G401.6 (cell line): Measurements from ENCODE around the gene PRM1.
"Not testable (repeated sequence)": the region's sequence is repeated elsewhere in the genome, so short reads cannot be mapped to it uniquely, and the experiment has no call there.

Experiments used
- FAIRE-seq: peaks from 2 replicates; lab custom pipeline; 2012; peaks lifted over from hg19 to GRCh38; lab: Jason Lieb, UNC

The PRM1 gene

GRCh38 chr16:11297492-11298142, 16.5 kb upstream of the PRM1 start:
- FAIRE-seq: no peak

DNA sequence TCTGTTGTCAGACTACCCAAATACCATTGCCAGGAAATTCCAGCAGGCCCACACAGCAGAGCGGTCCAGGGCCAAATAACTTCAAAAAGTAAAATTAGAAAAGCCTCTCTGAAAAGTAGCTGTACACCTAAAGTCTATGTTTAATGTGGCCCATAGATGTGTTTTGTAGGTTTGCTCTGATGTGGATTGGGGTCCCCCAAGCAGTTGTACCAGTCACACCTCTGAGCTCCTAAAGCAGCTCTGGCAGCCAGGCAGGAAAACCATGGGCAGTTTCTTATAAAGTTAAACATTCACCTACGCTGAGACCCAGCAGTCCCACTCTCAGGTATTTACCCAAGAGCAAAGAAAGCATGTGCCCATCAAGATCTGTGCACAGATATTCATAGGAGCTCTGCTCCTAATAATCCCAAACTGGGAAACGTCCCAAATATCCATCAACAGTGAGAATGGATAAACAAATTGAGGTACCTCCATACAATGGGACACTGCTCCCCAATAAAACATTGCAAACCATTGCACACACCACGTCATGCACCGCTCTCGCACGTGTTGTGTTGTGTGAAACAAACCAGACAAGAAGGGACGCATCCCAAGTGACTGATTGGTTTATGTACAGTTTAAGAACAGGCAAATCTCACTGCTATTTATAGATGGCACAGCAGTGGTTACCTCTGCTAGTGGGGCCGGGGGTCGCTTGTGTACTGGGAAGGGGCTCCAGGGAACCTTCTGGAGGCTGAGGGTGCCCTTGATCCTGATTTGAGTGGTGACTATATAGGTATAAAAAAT, 15.8 kb upstream of the PRM1 start:
- no peak for FAIRE-seq

DNA sequence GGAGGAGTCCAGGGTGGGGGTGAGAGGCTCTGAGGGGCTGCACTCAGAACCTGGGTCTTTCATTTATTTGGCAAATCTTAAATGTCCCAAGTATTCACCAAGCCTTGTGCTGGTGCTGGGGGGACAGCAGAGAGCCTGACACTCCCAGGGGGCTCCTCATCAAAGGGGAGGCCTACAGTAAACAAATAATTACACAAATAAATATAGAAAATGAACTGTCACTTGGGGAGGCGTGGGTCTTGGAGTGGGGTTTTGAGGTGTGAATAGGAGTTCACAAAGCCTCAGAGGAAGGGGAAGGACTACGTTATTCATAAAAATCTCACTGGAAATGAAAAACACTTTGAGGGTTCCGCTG, 15.2 kb upstream of the PRM1 start:
- FAIRE-seq: no peak

DNA sequence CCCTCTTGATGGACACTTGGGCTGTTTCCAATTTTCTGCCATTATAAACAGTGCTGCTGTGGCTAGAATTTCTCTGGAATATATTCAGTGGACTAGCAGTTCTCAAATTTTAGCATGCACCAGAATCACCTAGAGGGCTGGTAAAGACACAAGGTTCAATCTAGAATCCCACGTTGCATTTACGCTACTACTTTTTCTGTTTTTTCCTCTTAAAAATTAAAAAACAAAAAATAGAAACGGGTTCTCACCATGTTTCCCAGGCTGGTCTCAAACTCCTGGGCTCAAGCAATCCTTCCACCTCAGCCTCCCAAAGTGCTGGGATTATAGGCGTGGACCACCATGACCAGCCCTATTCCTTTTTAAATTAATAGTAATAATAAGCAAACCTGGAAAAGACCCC, 14.5 kb upstream of the PRM1 start:
- no peak for FAIRE-seq

GRCh38 chr16:11292076-11292748, 11.1 kb upstream of the PRM1 start:
- no peak for FAIRE-seq

- no peak for FAIRE-seq
These were observed 10.1 kb upstream of the PRM1 start for GRCh38 chr16:11291091-11291703.

DNA sequence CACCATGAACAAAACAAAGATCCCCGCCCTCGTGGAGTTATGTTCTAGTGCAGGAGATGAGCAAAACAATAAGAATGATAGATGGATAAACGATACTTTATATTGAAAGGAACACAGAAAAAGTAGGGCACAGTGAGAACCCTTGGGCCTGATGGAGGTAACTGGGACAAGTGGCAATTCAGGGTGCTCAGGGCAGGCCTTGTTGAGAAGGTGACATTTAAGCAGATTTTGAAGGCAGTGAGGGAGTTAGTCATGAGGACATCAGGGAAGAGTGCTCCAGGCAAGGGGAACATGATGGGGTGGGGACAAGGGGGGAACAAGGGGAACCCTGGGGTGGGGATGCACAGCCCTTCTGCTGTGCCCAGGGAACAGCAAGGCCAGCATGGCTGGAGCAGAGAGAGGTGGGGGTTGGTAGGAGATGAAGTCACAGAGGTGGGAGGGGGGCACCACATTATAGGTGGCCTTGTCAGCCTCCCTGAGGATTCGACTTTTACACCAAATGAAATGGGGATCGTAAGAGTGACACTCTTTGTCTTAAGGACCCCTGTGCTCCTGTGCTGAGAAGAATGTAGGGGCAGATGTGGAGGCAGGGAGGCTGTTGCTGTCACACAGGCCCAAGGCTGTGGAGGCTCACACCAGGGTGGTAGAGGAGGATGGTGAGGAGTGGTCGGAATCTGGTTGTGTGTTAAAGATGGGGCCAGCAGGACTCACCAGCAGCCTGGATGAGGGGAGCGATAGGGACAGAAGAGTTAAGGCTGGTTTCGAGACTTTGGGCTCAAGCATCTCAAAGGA, 9.2 kb upstream of the PRM1 start:
- FAIRE-seq: no peak

GRCh38 chr16:11289696-11290095, 8.6 kb upstream of the PRM1 start:
- FAIRE-seq: not testable (repeated sequence)

DNA sequence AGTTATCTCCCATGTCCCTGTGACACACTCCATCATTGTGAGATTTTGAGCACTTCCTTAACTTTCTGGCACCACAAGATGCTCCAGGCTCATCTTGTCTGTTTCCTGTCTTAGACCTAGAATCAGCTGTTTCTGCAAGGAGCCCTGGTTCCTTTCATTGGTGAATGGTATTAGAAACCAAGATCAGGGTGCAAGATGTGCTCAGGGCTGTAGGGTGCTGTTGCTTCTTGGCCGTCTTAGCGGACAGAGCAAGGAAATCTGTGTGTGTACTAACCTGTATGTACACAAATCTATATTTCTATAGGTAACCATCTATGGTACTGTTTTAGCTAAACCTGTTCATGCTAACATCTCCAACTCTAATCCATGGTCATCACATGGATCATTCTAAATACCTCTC, 8.1 kb upstream of the PRM1 start:
- FAIRE-seq: no peak

DNA sequence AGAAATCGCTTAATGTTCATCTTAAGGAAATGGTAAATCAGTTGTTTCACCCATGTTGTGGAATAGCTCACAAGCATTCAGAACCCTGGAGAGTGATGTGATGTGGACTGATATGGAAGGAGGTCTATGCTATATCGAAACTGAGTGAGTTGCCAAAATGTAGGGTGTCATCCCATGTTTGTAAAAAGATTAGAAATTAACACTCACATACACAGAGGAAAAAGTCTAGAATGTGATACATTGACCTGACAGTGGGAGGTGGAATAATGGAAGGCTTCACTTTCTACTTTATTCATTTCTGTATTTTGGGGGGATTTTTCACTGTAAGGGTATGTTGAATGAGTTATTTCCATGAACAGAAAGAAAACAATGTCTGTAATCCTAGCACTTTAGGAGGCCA, 4.7 kb upstream of the PRM1 start:
- FAIRE-seq: no peak

- FAIRE-seq: no peak
These were observed 2.7 kb upstream of the PRM1 start for GRCh38 chr16:11283820-11284248.

DNA sequence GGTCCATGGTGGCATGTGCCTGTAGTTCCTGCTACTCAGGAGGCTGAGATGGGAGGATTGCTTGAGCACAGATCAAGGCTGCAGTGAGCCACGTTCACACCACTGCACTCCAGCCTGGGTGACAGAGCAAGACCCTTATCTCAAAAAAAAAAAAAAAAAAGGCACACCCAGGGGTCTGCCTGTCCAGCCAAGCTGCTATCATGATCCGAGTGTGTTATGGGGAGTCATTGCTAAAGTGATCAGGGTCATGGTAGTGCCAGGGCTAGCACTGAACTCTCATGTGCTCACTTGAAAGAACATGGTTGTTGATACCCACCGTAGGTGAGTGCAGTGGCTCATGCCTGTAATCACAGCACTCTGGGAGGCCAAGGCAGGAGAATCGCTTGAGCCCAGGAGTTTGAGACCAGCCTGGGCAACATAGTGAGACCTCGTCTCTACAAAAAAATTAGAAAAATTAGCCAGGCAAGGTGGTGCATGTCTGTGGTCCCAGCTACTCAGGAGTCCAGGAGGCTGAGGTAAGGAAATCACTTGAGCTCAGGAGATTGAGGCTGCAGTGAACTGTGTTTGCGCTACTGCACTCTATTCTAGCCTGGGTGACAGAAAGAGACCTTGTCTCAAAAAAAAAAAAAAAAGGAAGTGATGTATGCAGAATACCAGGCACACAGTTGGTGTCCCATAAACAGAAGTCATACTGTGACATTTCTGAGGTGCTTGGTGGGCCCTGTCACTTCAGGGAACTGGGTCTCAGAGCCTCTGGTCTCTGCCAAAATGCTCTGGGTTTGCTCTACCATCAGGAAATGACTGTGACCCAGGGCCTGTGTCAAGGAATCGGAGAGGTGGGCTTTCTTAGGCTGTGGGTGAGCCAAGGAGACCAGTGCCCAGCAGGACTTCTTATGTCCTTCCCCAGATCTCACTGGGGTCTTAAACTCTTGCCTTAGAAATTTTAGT, 2.2 kb downstream of the PRM1 start:
- no peak for FAIRE-seq

- FAIRE-seq: no peak
These were observed 3.4 kb downstream of the PRM1 start for GRCh38 chr16:11277607-11278337.

- FAIRE-seq: no peak
These were observed 4.1 kb downstream of the PRM1 start for GRCh38 chr16:11276896-11277593.

DNA sequence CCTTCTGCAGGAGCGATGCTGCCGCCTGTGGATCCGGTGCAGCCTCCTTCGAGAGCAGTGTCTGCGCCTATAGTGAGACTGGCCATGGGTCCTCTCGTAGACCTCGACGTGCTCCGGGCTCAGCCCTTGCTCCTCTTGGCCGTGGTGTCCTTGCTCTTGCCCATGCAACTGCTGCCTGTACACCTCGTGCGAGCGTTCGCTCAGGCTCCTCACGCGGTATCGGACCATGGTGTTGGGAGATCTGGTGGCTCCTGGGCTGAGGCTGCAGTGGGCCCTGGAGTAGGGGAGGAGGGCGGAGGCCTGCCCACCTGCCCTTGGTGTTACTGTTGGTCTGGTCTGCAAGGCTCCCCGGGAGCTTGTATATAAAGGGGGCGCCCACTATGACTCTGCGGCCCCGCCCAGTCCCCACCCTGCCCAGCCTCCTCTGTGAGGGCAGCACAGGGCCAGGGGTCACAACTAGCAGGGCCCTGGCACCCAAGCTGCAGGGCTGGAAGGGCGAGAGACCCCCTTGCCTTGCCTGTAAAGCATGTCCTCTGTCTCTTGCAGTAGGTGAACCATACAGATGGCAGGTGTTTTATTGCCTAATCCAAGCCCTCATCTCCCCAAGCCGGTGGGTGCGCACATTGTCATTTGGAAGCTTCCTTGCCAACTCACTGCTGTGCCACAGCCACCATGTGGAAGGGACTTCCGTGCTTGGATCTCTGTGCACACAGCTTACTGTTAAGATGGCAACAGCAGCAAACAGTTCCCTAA, 4.8 kb downstream of the PRM1 start, which contains the start of gene PRM2:
Gene PRM2 (minus strand): TSS at position 338 of the 753 bp plus-strand sequence. CDS start 110 bp downstream, at position 228.
- no peak for FAIRE-seq

GRCh38 chr16:11274964-11275363, 6.2 kb downstream of the PRM1 start:
- no peak for FAIRE-seq

DNA sequence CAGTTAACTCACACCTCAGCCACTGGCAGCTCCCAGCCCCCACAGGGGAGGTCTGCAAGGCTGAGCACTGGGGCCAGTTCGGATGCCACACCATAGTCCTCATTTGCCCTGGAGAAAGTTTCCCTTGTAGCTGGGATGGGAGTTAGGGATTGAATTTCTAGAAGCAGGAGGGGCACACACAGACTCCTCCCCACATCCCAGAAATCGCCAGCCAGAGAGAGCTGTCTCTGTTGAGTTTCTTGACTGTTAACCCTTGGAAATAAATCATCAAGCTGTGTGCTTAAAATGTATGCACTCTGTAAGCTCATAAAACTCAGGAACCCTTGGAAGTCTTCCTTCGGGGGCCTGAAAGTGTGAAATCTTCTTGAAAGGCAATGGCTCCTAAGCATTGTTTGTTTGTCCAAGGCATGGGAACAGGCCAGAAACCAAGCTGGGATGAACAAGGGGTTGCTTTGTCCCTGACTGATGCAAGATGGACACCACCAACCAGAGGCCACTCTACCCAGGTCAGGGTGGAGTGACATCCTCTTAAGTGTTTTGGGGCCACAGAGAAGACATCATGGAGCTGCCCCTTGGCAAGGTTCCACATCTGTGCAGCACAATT, 7.3 kb downstream of the PRM1 start:
- FAIRE-seq: no peak
